ENCODE measurements around the gene UNC13D. TPM values are rescaled to one million over a fixed set of nuclear protein-coding genes. Genes with fewer than 3 reads are reported as not detected.

UNC13D gene
- total and polyA plus RNA-seq, 9 of the 15 experiments (the other 6 are each of a cell fraction or from before 2014, with no cell fraction given) = 0.86 to 244 (median 69.2) TPM

GRCh38 chr17:75847614-75848522 is 3.7 kb upstream of the UNC13D start:
- H4K20me1 ChIP-seq (replicated peaks; ENCODE audit: control insufficient read depth, insufficient read depth, low read length) = no peaks in the 10 kb centered on the region
- no peak overlapping the region for H3K4me3 ChIP-seq
- H3K9ac ChIP-seq (ENCODE audit: insufficient read depth in 1 of 2, low read depth in 2 of 2, low read length in 2 of 2) = no peak overlapping the region; a peak in 1 of 4 replicates
- no peak for ATAC-seq
- peaks cover 57% of the 10 kb centered on the region for H3K36me3 ChIP-seq (ENCODE audit: control insufficient read depth, insufficient read depth, low read length)
- H3K9me1 ChIP-seq (ENCODE audit: control insufficient read depth, insufficient read depth, low read length) = no peaks in the 10 kb centered on the region
- no peak overlapping the region; the same call in 2 of the 3 replicates for H3K27ac ChIP-seq (ENCODE audit: extremely low read depth, low read depth, low read length)
- H2AFZ ChIP-seq (ENCODE audit: low read depth, low read length) = no peak overlapping the region
- ChIA-PET CTCF (ENCODE audit: low intra/inter-chr PET ratio) (interaction anchor here (0.6 to 0.8 kb wide), 3 partner anchors 63 to 97 kb away, joined by 3 to 4 read pairs (median 3); partner anchors contain the start of genes GALK1 and UNK), POLR2A (interaction anchor here (1.0 to 8.5 kb wide), 5 partner anchors 11 to 72 kb away, joined by 3 to 145 read pairs (median 6); partner anchors contain the start of gene UNK)
- no TSS peak for BruUV-seq (replicated peaks)
- H3K4me2 ChIP-seq (ENCODE audit: insufficient read depth, low read length) = no peak overlapping the region
- intact Hi-C loops (cut with micrococcal nuclease) = loop anchor here (5.0 kb wide), 2 partner anchors 71 to 86 kb away; a partner anchor contains a TSS
- no peak for DNase-seq (ENCODE audit: extremely low read depth in 1 of 4, low spot score in 3 of 4)
- peaks cover 31 to 73% of the 10 kb centered on the region in 2 experiments for H3K4me1 ChIP-seq (replicated peaks in 1 of 2; ENCODE audit: control insufficient read depth in 2 of 2, insufficient read depth in 2 of 2, low read length in 2 of 2)
- peaks cover 35% of the 10 kb centered on the region for H3K79me2 ChIP-seq (ENCODE audit: control insufficient read depth, insufficient read depth, low read length)
- 73% methylated on average over 13 of the region's 25 CpGs for WGBS (ENCODE audit: insufficient coverage, low coverage, missing lambda C conversion rate)
- no peaks in the 10 kb centered on the region for H3K27me3 ChIP-seq (ENCODE audit: control insufficient read depth in 2 of 2, insufficient read depth in 2 of 2, low read length in 2 of 2)
- no peak for FAIRE-seq
- no peaks in the 10 kb centered on the region for H3K9me3 ChIP-seq (replicated peaks; ENCODE audit: control insufficient read depth, insufficient read depth, low read depth, low read length)
- in situ Hi-C loops (cut with MboI) = no loop called here
- no peak for TF ChIP-seq SMAD3 (CRISPR knock-in tag; conservative IDR thresholded peaks at IDR 0.05)
- no peak for TF ChIP-seq MYNN (IDR thresholded peaks at IDR 0.05)
- TF ChIP-seq MYNN (CRISPR knock-in tag; IDR thresholded peaks at IDR 0.05) = no peak
- TF ChIP-seq, protein P1, sequence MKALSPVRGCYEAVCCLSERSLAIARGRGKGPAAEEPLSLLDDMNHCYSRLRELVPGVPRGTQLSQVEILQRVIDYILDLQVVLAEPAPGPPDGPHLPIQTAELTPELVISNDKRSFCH (CRISPR knock-in tag; IDR thresholded peaks at IDR 0.05) = no peak
- TF ChIP-seq, protein P1 (tag; IDR thresholded peaks at IDR 0.05) = no peak
- TF ChIP-seq XRCC3 (IDR thresholded peaks at IDR 0.05) = no peak
- TF ChIP-seq DPF2 (IDR thresholded peaks at IDR 0.05) = no peak
- TF ChIP-seq KDM1A (IDR thresholded peaks at IDR 0.05) = peak in 1 of 2 experiments; percentile 30; a peak in 1 of 4 replicates
- no peak for TF ChIP-seq ARNT (IDR thresholded peaks at IDR 0.05)
- TF ChIP-seq RNF219 (CRISPR knock-in tag; IDR thresholded peaks at IDR 0.05) = no peak
- TF ChIP-seq WHSC1 (IDR thresholded peaks at IDR 0.05; ENCODE audit: low read length) = no peak
- no peak for TF ChIP-seq E2F8 (IDR thresholded peaks at IDR 0.05; ENCODE audit: low read depth, partially characterized antibody)
- TF ChIP-seq, protein P2, sequence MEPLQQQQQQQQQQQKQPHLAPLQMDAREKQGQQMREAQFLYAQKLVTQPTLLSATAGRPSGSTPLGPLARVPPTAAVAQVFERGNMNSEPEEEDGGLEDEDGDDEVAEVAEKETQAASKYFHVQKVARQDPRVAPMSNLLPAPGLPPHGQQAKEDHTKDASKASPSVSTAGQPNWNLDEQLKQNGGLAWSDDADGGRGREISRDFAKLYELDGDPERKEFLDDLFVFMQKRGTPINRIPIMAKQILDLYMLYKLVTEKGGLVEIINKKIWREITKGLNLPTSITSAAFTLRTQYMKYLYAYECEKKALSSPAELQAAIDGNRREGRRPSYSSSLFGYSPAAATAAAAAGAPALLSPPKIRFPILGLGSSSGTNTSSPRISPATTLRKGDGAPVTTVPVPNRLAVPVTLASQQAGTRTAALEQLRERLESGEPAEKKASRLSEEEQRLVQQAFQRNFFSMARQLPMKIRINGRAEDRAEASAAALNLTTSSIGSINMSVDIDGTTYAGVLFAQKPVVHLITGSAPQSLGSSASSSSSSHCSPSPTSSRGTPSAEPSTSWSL (CRISPR knock-in tag; IDR thresholded peaks at IDR 0.05; ENCODE audit: borderline replicate concordance) = no peak
- TF ChIP-seq ELK1 (CRISPR knock-in tag; IDR thresholded peaks at IDR 0.05) = no peak
